DND-41 (cell line): Measurements from ENCODE around the gene FSCN2.

Source experiments
- ATAC-seq: fragments of 200-7000 bp; cut with Tn5 transposase; 3 replicates; pipeline ENCODE4 v1.9.1; 2021; ENCODE audit warnings: low read depth; ENCODE audit not compliant: insufficient read depth
- DNase-seq: peaks from one replicate; pipeline ENCODE4 v3.0.0-alpha.2; 2020
- H2AFZ ChIP-seq: 2 replicates; pipeline ENCODE4 v1.6.0; 2012; ENCODE audit warnings: low read depth, low read length
- H3K27ac ChIP-seq: 2 replicates; pipeline ENCODE4 v1.5.1; 2012; ENCODE audit warnings: low read length, inconsistent platforms
- H3K27me3 ChIP-seq: fragments of 200-600 bp; sonication (generic); 2 replicates; pipeline ENCODE4 v1.6.0; 2012; ENCODE audit warnings: low read length, mild to moderate bottlenecking, inconsistent platforms; ENCODE audit not compliant: insufficient read depth, poor library complexity
- H3K36me3 ChIP-seq: 2 replicates; pipeline ENCODE4 v1.5.1; 2012; ENCODE audit warnings: low read length, inconsistent platforms; ENCODE audit not compliant: insufficient read depth
- H3K4me1 ChIP-seq: 2 replicates; pipeline ENCODE4 v1.5.1; 2012; ENCODE audit warnings: mild to moderate bottlenecking, low read length; ENCODE audit not compliant: insufficient read depth
- H3K4me2 ChIP-seq: 2 replicates; pipeline ENCODE4 v1.6.0; 2012; ENCODE audit warnings: mild to moderate bottlenecking, moderate library complexity, low read length, inconsistent platforms; ENCODE audit not compliant: insufficient read depth
- H3K4me3 ChIP-seq, 2 experiments: fragments of 200-600 bp in 1 of 2; shearing (Covaris generic) in 1 of 2; 2 replicates each; pipeline ENCODE4 v1.5.1; 2012 to 2016; ENCODE audit warnings: inconsistent platforms in 2 of 2, low read length in 2 of 2, mild to moderate bottlenecking in 2 of 2, low read depth in 1 of 2, moderate library complexity in 1 of 2
- H3K79me2 ChIP-seq: 2 replicates; pipeline ENCODE4 v1.6.0; 2012; ENCODE audit warnings: low read length, inconsistent platforms; ENCODE audit not compliant: insufficient read depth
- H3K9ac ChIP-seq: 2 replicates; pipeline ENCODE4 v1.6.0; 2012; ENCODE audit warnings: low read depth, mild to moderate bottlenecking, inconsistent platforms, low read length, moderate library complexity
- H3K9me3 ChIP-seq: 2 replicates; pipeline ENCODE4 v1.5.1; 2012; ENCODE audit warnings: low read length, moderate library complexity, mild to moderate bottlenecking, inconsistent platforms; ENCODE audit not compliant: insufficient read depth, severe bottlenecking
- H4K20me1 ChIP-seq: 2 replicates; pipeline ENCODE4 v1.6.0; 2012; ENCODE audit warnings: low read length; ENCODE audit not compliant: insufficient read depth
- EZH2 ChIP-seq: IDR thresholded peaks from 3 replicates; pipeline ENCODE4 v1.6.1; 2012; ENCODE audit warnings: borderline replicate concordance, low read depth, mild to moderate bottlenecking, moderate library complexity, low read length, inconsistent platforms; ENCODE audit not compliant: severe bottlenecking
- TF ChIP-seq, protein P1 (sequence below): IDR thresholded peaks from 2 replicates; pipeline ENCODE4 v1.5.1; 2012; ENCODE audit warnings: borderline replicate concordance, low read length, moderate library complexity, mild to moderate bottlenecking; ENCODE audit not compliant: poor library complexity, severe bottlenecking; ENCODE audit errors: extremely low read depth

Gene FSCN2, protein sequence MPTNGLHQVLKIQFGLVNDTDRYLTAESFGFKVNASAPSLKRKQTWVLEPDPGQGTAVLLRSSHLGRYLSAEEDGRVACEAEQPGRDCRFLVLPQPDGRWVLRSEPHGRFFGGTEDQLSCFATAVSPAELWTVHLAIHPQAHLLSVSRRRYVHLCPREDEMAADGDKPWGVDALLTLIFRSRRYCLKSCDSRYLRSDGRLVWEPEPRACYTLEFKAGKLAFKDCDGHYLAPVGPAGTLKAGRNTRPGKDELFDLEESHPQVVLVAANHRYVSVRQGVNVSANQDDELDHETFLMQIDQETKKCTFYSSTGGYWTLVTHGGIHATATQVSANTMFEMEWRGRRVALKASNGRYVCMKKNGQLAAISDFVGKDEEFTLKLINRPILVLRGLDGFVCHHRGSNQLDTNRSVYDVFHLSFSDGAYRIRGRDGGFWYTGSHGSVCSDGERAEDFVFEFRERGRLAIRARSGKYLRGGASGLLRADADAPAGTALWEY

DNA sequence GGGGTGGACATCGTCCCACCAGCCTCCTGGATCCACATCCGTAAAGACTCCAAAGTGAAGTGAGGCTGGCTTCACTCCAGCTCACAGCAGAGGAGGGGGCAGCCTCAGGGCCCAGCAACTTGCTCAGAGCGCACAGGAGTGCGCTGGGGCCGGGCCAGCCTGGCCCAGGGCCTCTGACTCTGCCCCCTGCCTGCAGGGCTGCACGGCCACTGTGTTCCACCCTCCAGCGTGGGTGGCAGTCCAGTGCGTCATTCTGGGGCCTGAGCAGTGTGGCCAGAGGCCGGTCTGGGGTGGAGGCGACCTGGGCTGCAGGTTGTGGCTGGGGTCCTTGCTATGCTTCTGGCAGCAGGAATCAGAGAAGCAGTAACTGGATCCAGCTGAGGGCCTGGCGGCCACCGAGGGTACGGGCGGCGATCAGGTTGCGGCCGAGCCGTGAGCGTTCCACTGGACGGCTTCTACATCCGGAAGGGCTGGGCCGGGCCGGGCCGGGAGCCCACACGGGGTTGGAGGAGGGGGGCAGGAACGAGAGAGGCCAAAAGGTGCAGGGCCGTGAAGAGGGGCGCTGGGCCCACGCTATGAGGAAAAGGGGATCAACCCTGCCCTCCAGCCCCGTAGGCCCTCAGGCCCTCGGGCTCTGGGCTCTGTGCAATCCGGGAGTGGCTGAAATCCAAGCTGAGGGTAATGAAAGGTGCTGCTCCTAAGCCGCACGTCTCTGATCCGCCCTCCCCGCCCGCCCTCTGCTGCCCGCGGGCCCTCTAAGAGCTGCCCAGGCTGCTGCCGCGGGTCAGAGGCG is at the start of gene FSCN2:
Gene FSCN2, plus strand, starts transcription at position 787 of the 793 bp plus-strand sequence. CDS start 155 bp downstream, outside the sequence.
- ATAC-seq = 0 out of 3 replicates have a peak, but pooled peaks have one; percentile 22
- no peaks in the 10 kb centered on the region for H3K27me3 ChIP-seq

DNA sequence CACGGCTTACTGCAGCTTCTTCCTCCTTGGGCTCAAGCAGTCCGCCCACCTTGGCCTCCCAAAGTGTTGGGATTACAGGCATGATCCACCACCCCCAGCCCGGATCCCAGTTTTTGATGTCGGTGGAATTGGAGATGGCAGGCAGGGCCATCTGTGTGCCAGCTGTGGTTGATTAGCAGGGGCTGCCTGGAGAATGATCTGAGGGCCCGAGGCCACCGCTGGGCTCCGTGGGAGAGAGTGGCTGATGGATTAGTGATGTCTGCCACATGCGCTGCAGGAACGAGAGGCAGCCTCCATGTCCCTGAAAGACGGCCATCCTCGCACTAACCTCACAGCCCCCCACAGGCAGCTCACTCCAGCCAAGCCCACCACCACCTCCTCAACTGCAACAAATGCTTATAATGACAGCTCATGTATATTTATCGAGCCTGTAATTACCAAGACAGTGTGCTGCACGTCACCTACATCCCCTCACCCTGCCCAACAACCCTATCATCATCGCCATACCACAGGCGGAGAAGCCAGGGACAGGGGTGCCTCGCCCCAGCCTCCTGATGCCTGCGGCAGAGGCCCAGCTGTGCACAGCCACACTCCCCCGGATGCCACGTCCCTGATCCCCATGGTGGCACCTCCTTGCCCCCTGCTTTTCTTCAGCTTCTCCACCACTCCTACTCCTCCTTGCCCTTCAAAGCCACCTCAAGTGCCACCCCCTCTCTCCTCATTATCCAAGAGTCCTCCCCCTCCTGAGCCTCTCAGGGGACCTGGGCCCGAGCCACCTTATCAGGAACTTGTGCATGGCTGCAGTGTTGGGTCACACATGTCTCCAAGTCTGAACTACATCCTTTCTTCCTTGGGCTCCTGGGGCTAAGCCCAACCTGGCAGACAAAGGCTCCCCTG is 48.8 kb upstream of the FSCN2 start:
- H3K9me3 ChIP-seq = no peaks in the 10 kb centered on the region
- H3K4me2 ChIP-seq = no peak overlapping the region
- no peak for DNase-seq
- peaks cover 39% of the 10 kb centered on the region for H3K4me1 ChIP-seq
- H3K79me2 ChIP-seq = peaks cover 6% of the 10 kb centered on the region; the same call in 1 of the 2 replicates
- no peaks in the 10 kb centered on the region for H3K36me3 ChIP-seq
- TF ChIP-seq, protein P1, sequence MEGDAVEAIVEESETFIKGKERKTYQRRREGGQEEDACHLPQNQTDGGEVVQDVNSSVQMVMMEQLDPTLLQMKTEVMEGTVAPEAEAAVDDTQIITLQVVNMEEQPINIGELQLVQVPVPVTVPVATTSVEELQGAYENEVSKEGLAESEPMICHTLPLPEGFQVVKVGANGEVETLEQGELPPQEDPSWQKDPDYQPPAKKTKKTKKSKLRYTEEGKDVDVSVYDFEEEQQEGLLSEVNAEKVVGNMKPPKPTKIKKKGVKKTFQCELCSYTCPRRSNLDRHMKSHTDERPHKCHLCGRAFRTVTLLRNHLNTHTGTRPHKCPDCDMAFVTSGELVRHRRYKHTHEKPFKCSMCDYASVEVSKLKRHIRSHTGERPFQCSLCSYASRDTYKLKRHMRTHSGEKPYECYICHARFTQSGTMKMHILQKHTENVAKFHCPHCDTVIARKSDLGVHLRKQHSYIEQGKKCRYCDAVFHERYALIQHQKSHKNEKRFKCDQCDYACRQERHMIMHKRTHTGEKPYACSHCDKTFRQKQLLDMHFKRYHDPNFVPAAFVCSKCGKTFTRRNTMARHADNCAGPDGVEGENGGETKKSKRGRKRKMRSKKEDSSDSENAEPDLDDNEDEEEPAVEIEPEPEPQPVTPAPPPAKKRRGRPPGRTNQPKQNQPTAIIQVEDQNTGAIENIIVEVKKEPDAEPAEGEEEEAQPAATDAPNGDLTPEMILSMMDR = no peak
- no peak for TF ChIP-seq EZH2
- H3K4me3 ChIP-seq = no peak overlapping the region
- H3K27me3 ChIP-seq = no peaks in the 10 kb centered on the region
- no peaks in the 10 kb centered on the region for H4K20me1 ChIP-seq
- no peak overlapping the region for H2AFZ ChIP-seq
- no peak for ATAC-seq
- H3K27ac ChIP-seq = no peak overlapping the region
- H3K9ac ChIP-seq = no peak overlapping the region

More for the DNA sequence above, at the start of gene FSCN2:
- Histone ChIP-seq H2AFZ (no peak within 1 kb of the TSS), H3K36me3 (no peaks in the 10 kb centered on the region), H4K20me1 (peaks cover 9% of the 10 kb centered on the region; the same call in 1 of the 2 replicates), H3K9ac (no peak within 1 kb of the TSS), H3K79me2 (no peaks in the 10 kb centered on the region), H3K9me3 (no peaks in the 10 kb centered on the region), H3K4me3 (no peak within 1 kb of the TSS), H3K4me2 (no peak within 1 kb of the TSS), H3K4me1 (no peaks in the 10 kb centered on the region), H3K27ac (no peak within 1 kb of the TSS)
- no peak for DNase-seq
- TF ChIP-seq EZH2 = no peak
- TF ChIP-seq, protein P1 = no peak

DNA sequence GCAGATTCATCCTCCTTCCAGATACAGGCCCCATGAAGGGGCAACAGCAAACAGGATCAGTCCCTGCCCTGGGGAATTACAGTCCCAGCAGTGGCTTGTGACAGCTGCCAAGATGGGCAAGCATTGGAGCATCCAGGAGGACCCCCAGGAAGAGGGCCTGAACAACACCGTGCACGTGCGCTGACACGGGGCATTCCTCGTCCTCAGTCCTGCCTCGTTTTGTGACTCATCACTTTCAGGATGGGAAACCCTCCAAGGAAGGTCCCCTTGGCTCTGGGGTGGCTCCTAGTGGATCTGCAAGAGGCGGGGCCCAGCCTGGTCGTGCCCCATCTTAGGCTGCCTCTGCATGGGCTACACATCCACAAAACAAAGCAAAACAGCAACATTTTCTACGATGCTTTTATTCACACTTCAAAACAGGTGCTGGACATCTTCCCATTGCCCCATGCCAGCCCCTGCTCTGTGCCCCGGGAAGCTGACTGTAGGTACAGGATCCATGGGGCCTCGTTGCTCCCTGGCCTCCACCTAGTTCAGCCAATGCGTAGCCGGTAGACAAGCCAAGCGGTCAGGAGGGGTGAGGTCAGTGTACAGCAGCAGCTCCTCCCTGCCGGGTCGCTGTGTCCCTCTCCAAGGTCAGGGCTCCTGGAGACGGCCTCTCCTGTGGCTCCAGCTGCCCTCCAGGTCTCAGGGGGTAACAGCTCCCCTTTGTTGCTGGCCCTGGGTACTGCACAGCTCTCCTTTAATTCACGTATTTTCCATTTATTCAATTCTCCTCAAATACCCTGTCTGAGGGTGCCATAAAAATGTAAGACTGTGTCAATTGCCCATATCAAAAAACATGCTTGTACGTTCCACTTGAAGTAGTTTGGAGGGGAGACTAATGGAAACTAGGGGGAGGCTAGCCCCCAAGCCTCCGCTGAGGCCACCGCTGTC is 47.8 kb upstream of the FSCN2 start:
- Histone ChIP-seq H3K9ac (peak overlapping the region; percentile 77), H3K36me3 (no peaks in the 10 kb centered on the region), H3K9me3 (no peaks in the 10 kb centered on the region), H3K4me1 (peaks cover 48% of the 10 kb centered on the region), H3K27me3 (no peaks in the 10 kb centered on the region), H3K79me2 (peaks cover 10% of the 10 kb centered on the region; the same call in 1 of the 2 replicates), H3K27ac (peak overlapping the region; percentile 60), H2AFZ (peak overlapping the region; percentile 84; the same call in 1 of the 2 replicates), H3K4me2 (peak overlapping the region; percentile 85), H4K20me1 (no peaks in the 10 kb centered on the region), H3K4me3 (peak overlapping the region in 1 of 2 experiments; percentile 69; a peak in 2 of 4 replicates)
- no peak for TF ChIP-seq EZH2
- TF ChIP-seq, protein P1 = peak; percentile 3
- no peak for DNase-seq
- no peak for ATAC-seq
